Transverse colon (tissue), 4 donors: ENCODE results near the gene TNNI2. TPM values are rescaled to one million over a fixed set of nuclear protein-coding genes. Genes with fewer than 3 reads are reported as not detected.

Experiments used
- small RNA-seq, 4 donors: library from RNA; depleted of rRNA; stranded (forward); fragments of <200 nt; gene quantifications; one replicate each; pipeline ENCODE3, GENCODE V24; 2016
- total RNA-seq, 4 donors: library from RNA; depleted of rRNA; stranded (reverse); fragments of >200 nt; gene quantifications; one replicate each; pipeline ENCODE4 v1.1.0, GENCODE V29; 2016

Gene TNNI2
- total RNA-seq, 4 donors from 2014 or later: 3.5 to 35.9 TPM; not detected in 2

Small RNA genes within 50 kb of the gene (small RNA-seq; reads per million reads assigned to genes)
- gene AC051649.1: 0 reads per million in 4 donors
- gene MIR4298: 0 reads per million in 4 donors

Other genes starting within 250 kb of the TNNI2 start
- not detected for gene KRTAP5-2, start 240.7 kb upstream of the TNNI2 start, total RNA-seq
- not detected for gene KRTAP5-3, start 230.5 kb upstream of the TNNI2 start, total RNA-seq
- gene KRTAP5-4, start 216.8 kb upstream of the TNNI2 start, total RNA-seq: not detected
- not detected for gene KRTAP5-5, start 209.2 kb upstream of the TNNI2 start, total RNA-seq
- not detected for gene KRTAP5-6, start 141.8 kb upstream of the TNNI2 start, total RNA-seq
- gene IFITM10, start 88.4 kb upstream of the TNNI2 start, total RNA-seq: 10 to 100 TPM in 1 of 4 donors, 1 to 10 TPM in 2, under 1 TPM in 1; 0.68 to 13.5 (median 1.3) TPM
- 1,000 to 10,000 TPM in 2 of 4 donors, 100 to 1,000 TPM in 2; 548 to 1,794 (median 1,176) TPM for gene CTSD, start 75.1 kb upstream of the TNNI2 start, total RNA-seq
- gene SYT8, start 4.0 kb upstream of the TNNI2 start, total RNA-seq: 1 to 10 TPM in 2 of 4 donors, not detected in 2; 1.4 to 4.1 TPM
- 10 to 100 TPM; 12.3 to 69.6 (median 23.2) TPM for gene LSP1, start 14.1 kb downstream of the TNNI2 start, total RNA-seq
- gene PRR33, start 52.9 kb downstream of the TNNI2 start, total RNA-seq: not detected
- gene TNNT3, start 80.7 kb downstream of the TNNI2 start, total RNA-seq: 1 to 10 TPM in 2 of 4 donors, not detected in 2; 1.9 to 3.3 TPM
- gene MRPL23, start 108.4 kb downstream of the TNNI2 start, total RNA-seq: 100 to 1,000 TPM in 2 of 4 donors, 10 to 100 TPM in 2; 91.7 to 187 (median 127) TPM
- gene H19, start 158.9 kb downstream of the TNNI2 start, total RNA-seq: 100 to 1,000 TPM in 1 of 4 donors, 10 to 100 TPM in 3; 20.7 to 102 (median 24.7) TPM